Adipocyte (in vitro differentiated cells): Measurements from ENCODE around the gene UVRAG.

Source experiments
- DNase-seq: peaks from one replicate; pipeline ENCODE4 v3.0.0-alpha.2; 2015; ENCODE audit warnings: low read depth
- H3K27me3 ChIP-seq: replicated peaks from 2 replicates; pipeline ENCODE4 v1.7.0; 2013; ENCODE audit warnings: mild to moderate bottlenecking, low read length, moderate library complexity; ENCODE audit not compliant: control insufficient read depth, insufficient read depth
- H3K36me3 ChIP-seq: 2 replicates; pipeline ENCODE4 v1.7.0; 2013; ENCODE audit warnings: low read length, mild to moderate bottlenecking, moderate library complexity; ENCODE audit not compliant: control insufficient read depth, insufficient read depth, severe bottlenecking
- H3K4me1 ChIP-seq: 2 replicates; pipeline ENCODE4 v1.7.0; 2013; ENCODE audit warnings: mild to moderate bottlenecking, low read length, moderate library complexity; ENCODE audit not compliant: control insufficient read depth, insufficient read depth
- H3K4me3 ChIP-seq: 2 replicates; pipeline ENCODE4 v1.7.0; 2013; ENCODE audit warnings: mild to moderate bottlenecking, low read length, moderate library complexity
- H3K9ac ChIP-seq: 2 replicates; pipeline ENCODE4 v1.7.0; 2013; ENCODE audit warnings: mild to moderate bottlenecking, low read length, moderate library complexity
- H3K9me3 ChIP-seq: 2 replicates; pipeline ENCODE4 v1.7.0; 2013; ENCODE audit warnings: mild to moderate bottlenecking, low read length, moderate library complexity; ENCODE audit not compliant: control insufficient read depth

UVRAG gene

GRCh38 chr11:76123248-76123647 is 308.2 kb downstream of the UVRAG start:
- no peaks in the 10 kb centered on the region for H3K27me3 ChIP-seq
- peak; percentile 49 for DNase-seq
- H3K9me3 ChIP-seq, result no peaks in the 10 kb centered on the region
- H3K4me1 ChIP-seq, result peaks cover 35% of the 10 kb centered on the region
- no peaks in the 10 kb centered on the region for H3K36me3 ChIP-seq
- no peak overlapping the region for H3K9ac ChIP-seq
- no peak overlapping the region for H3K4me3 ChIP-seq

DNA sequence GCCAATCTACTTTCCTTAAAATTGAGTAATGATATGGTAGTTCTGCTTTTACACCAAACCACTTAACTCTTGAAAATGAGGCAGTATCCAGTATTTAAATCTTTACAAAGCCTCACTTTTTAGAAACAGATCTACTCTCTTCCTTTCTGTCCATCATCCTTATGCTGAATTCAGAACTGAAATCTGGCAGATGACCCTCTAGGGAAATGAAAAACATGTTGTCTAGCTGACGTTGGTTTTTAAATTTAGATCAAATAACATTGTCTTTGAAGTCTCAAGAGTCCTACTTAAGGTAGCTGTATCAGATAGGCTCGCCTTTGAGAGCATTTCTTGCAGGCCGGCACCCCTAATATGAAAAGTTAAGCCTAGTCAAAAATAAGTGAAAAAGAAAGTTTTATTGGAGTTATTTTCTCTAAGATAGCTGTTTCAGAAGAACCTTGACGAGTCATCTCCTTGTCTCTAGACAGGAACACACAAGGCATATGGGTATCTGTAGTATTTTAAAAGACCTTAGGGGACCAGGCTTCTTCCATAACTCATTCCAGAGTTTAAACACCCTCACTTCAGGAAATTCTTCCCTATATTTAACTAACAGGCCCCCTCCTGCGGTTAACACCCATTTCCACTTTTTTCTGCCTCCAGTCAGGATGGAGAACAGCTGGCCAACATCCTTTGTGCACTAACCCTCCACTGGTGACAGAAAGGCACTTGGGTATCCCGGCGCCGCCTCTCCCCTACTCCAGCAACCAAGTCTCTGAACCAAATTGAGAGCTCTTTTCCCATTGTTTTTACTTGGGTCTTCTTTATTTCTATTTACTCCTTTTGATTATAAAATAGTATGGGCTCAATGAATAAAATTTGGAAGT is 310.1 kb downstream of the UVRAG start:
- H3K9ac ChIP-seq, result no peak overlapping the region
- H3K27me3 ChIP-seq, result no peaks in the 10 kb centered on the region
- no peak overlapping the region for H3K4me3 ChIP-seq
- no peaks in the 10 kb centered on the region for H3K9me3 ChIP-seq
- DNase-seq, result no peak
- H3K4me1 ChIP-seq, result peaks cover 48% of the 10 kb centered on the region
- H3K36me3 ChIP-seq, result no peaks in the 10 kb centered on the region

DNA sequence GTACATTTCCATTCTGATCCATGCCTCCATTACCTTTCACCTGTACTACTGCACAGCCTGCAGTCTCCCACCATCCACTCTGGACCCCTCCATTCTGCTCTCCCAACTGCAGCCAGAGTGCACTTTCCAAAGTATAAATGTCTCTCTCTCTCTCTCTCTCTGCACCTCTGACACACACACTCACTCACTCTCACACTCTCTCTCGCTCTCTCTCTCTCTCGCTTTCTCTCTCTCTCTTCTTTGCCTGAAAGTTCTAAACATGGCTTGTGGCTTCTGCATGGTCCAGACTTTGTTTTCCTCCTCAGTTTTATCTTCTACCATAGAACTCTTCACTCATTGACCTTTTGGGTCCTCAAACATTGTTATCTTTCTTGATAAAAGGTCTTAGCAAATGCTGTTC is 314.7 kb downstream of the UVRAG start:
- H3K4me3 ChIP-seq, result no peak overlapping the region
- H3K27me3 ChIP-seq, result no peaks in the 10 kb centered on the region
- no peaks in the 10 kb centered on the region for H3K36me3 ChIP-seq
- peaks cover 62% of the 10 kb centered on the region for H3K4me1 ChIP-seq
- peak overlapping the region; percentile 80 for H3K9ac ChIP-seq
- DNase-seq, result no peak
- no peaks in the 10 kb centered on the region for H3K9me3 ChIP-seq

GRCh38 chr11:76131142-76131541 is 316.1 kb downstream of the UVRAG start:
- H3K4me1 ChIP-seq, result peaks cover 68% of the 10 kb centered on the region
- no peaks in the 10 kb centered on the region for H3K36me3 ChIP-seq
- H3K27me3 ChIP-seq, result no peaks in the 10 kb centered on the region
- H3K9me3 ChIP-seq, result no peaks in the 10 kb centered on the region
- peak overlapping the region; percentile 80 for H3K9ac ChIP-seq
- DNase-seq, result no peak
- peak overlapping the region; percentile 10 for H3K4me3 ChIP-seq

GRCh38 chr11:76131671-76132631 is 316.9 kb downstream of the UVRAG start:
- peak; percentile 35 for DNase-seq

DNA sequence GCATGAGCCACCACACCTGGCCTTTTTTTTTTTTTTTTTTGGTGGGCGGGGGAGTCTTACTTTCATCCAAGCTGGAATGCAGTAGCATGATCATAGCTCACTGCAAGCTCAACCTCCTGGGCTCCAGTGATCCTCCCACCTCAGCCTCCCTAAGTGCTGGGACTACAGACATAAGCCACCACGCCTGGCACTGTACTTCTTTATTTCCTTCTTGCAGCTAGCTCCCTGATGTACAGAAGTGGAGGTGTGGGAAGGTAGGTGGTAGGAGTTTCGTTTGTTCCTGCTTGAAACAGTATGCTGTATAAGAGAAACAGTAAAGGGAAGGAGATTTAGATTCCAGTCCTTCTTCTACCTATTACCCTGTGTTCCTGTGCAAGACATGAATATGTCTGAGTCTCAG is 319.2 kb downstream of the UVRAG start:
- Histone ChIP-seq H3K36me3 (peaks cover 4% of the 10 kb centered on the region), H3K4me1 (peaks cover 67% of the 10 kb centered on the region), H3K4me3 (no peak overlapping the region), H3K9me3 (no peaks in the 10 kb centered on the region), H3K9ac (no peak overlapping the region), H3K27me3 (no peaks in the 10 kb centered on the region)
- no peak for DNase-seq

More at GRCh38 chr11:76131671-76132631, 316.9 kb downstream of the UVRAG start:
- Histone ChIP-seq H3K9ac (peak overlapping the region; percentile 80), H3K4me3 (peak overlapping the region; percentile 38), H3K36me3 (peaks cover under 1% of the 10 kb centered on the region), H3K9me3 (no peaks in the 10 kb centered on the region), H3K27me3 (no peaks in the 10 kb centered on the region), H3K4me1 (peaks cover 71% of the 10 kb centered on the region)

GRCh38 chr11:76135491-76135890 is 320.5 kb downstream of the UVRAG start:
- Histone ChIP-seq H3K4me3 (no peak overlapping the region), H3K9ac (no peak overlapping the region), H3K4me1 (peaks cover 54% of the 10 kb centered on the region), H3K27me3 (no peaks in the 10 kb centered on the region), H3K9me3 (no peaks in the 10 kb centered on the region), H3K36me3 (peaks cover 4% of the 10 kb centered on the region)
- DNase-seq, result no peak

DNA sequence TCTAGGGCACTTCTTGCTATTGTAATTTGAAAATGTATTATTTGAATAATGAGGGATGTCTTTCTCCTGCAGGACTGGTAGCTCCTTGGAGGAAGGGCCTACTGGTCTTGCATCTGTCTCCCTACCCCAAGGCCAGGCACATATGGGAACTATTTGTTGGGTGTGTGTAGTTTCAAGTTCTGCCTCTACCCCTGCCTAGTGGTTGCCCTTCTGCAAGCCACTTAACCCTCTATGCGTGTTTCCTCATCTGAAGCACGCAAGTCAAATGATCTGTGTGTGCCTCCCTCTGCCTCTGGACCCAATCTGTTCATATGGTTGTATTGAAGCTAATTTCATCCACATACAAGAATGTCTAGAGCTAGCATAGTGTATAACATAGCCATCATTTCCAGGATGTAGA is 324.3 kb downstream of the UVRAG start:
- Histone ChIP-seq H3K27me3 (no peaks in the 10 kb centered on the region), H3K9me3 (no peaks in the 10 kb centered on the region), H3K36me3 (peaks cover 31% of the 10 kb centered on the region), H3K4me1 (peaks cover 23% of the 10 kb centered on the region), H3K9ac (no peak overlapping the region), H3K4me3 (no peak overlapping the region)
- DNase-seq, result peak; percentile 44

DNA sequence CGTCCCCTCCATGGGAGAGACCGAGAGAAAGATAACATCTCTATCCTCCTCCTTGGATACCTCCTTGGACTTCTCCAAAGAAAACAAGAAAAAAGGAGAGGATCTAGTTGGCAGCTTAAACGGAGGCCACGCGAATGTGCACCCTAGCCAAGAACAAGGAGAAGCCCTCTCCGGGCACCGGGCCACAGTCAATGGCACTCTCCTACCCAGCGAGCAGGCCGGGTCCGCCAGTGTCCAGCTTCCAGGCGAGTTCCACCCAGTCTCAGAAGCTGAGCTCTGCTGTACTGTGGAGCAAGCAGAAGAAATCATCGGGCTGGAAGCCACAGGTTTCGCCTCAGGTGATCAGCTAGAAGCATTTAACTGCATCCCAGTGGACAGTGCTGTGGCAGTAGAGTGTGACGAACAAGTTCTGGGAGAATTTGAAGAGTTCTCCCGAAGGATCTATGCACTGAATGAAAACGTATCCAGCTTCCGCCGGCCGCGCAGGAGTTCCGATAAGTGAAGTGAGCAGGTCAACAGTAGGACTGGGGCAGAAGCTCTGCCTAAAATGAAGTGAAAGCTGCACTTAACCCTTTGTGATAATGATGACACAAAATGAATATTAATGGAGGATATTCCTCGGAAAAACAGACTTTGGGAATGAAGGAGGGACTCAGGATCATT is 326.0 kb downstream of the UVRAG start:
- Histone ChIP-seq H3K9ac (no peak overlapping the region), H3K36me3 (peaks cover 31% of the 10 kb centered on the region), H3K27me3 (no peaks in the 10 kb centered on the region), H3K4me3 (no peak overlapping the region), H3K9me3 (no peaks in the 10 kb centered on the region), H3K4me1 (peaks cover 9% of the 10 kb centered on the region)
- DNase-seq, result no peak

DNA sequence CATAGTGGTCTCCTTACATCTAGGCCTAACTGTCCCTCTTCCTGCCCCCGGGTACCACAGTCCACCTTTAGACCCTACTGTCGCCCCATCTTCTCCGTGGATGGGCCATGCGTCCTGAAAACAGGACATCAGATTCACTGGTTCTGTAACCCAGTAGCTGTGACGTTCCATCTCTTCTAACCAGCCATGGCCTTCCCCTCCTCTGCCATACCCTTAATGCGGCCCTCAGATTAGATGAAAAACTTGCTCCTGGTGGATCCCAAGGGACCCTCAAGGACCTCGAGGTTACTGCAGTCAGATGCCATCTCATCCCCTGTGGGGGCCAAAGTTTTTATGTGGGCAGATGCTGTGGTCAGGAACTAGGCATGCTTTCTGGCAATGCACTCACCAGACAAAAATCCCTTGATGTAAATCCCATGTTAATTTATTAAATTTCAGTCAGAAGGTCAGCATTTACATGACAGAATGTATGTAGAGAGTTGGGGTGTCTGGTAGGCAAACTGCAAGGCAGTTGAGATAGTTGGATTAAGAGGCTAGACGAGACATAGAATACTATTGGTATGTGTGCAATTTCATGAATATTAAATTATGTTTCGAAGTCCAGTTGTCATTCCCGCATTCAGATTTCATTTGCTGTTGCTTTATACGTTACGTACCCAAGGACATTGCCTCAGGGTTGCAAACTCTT is 327.0 kb downstream of the UVRAG start:
- H3K9me3 ChIP-seq, result no peaks in the 10 kb centered on the region
- H3K4me1 ChIP-seq, result peaks cover 5% of the 10 kb centered on the region
- H3K4me3 ChIP-seq, result no peak overlapping the region
- H3K27me3 ChIP-seq, result no peaks in the 10 kb centered on the region
- peaks cover 30% of the 10 kb centered on the region for H3K36me3 ChIP-seq
- no peak for DNase-seq
- H3K9ac ChIP-seq, result no peak overlapping the region
